SK-N-SH treated with all-trans-retinoic acid at 6 μM for 48 hours (cell line): ENCODE measurements around the gene DTX4.

Source experiments
- ATAC-seq: fragments of 200-7000 bp; cut with Tn5 transposase; 3 replicates; pipeline ENCODE4 v1.9.1; 2020; ENCODE audit warnings: mild to moderate bottlenecking, moderate library complexity
- ARNTL ChIP-seq: fragments of 450-650 bp; formaldehyde crosslinking; IDR thresholded peaks from 2 replicates; pipeline ENCODE4 v1.5.0; 2020; ENCODE audit warnings: low read depth, mild to moderate bottlenecking, moderate library complexity, borderline replicate concordance
- BACH2 ChIP-seq: fragments of 250-450 bp; sonication (Bioruptor Pico); IDR thresholded peaks from 2 replicates; pipeline ENCODE4 v1.9.0; 2021; ENCODE audit warnings: mild to moderate bottlenecking, borderline replicate concordance
- CSDC2 ChIP-seq: fragments of 250-450 bp; sonication (Bioruptor Pico); IDR thresholded peaks from 2 replicates; pipeline ENCODE4 v1.5.0; 2020; ENCODE audit warnings: mild to moderate bottlenecking, moderate library complexity
- ESRRG ChIP-seq: fragments of 250-450 bp; sonication (Bioruptor Pico); IDR thresholded peaks from 2 replicates; pipeline ENCODE4 v1.6.1; 2021; ENCODE audit warnings: mild to moderate bottlenecking
- GLIS3 ChIP-seq: fragments of 250-450 bp; sonication (Bioruptor Pico); IDR thresholded peaks from 2 replicates; pipeline ENCODE4 v1.5.0; 2020; ENCODE audit warnings: mild to moderate bottlenecking, moderate library complexity
- ISL1 ChIP-seq: fragments of 250-450 bp; sonication (Bioruptor Pico); IDR thresholded peaks from 2 replicates; pipeline ENCODE4 v2.1.2; 2022; ENCODE audit warnings: mild to moderate bottlenecking, moderate library complexity
- OSR1 ChIP-seq: fragments of 250-450 bp; sonication (Bioruptor Pico); IDR thresholded peaks from 2 replicates; pipeline ENCODE4 v1.8.0; 2022; ENCODE audit warnings: moderate library complexity, mild to moderate bottlenecking, inconsistent platforms
- PPARA ChIP-seq: fragments of 250-450 bp; sonication (Bioruptor Pico); IDR thresholded peaks from 2 replicates; pipeline ENCODE4 v1.5.0; 2020; ENCODE audit warnings: mild to moderate bottlenecking, borderline replicate concordance
- SNAI2 ChIP-seq: fragments of 250-450 bp; sonication (Bioruptor Pico); IDR thresholded peaks from 2 replicates; pipeline ENCODE4 v1.5.0; 2020; ENCODE audit warnings: mild to moderate bottlenecking, moderate library complexity
- TCF4 ChIP-seq: fragments of 250-450 bp; sonication (Bioruptor Pico); IDR thresholded peaks from 2 replicates; pipeline ENCODE4 v1.8.0; 2021; ENCODE audit warnings: mild to moderate bottlenecking, moderate library complexity, borderline replicate concordance
- TOX ChIP-seq: fragments of 250-450 bp; sonication (Bioruptor Pico); IDR thresholded peaks from 2 replicates; pipeline ENCODE4 v1.8.0; 2021; ENCODE audit warnings: mild to moderate bottlenecking, moderate library complexity, borderline replicate concordance
- ZC3H10 ChIP-seq: fragments of 250-450 bp; sonication (Bioruptor Pico); IDR thresholded peaks from 2 replicates; pipeline ENCODE4 v1.5.1; 2021; ENCODE audit warnings: mild to moderate bottlenecking, moderate library complexity
- ZFP3 ChIP-seq: fragments of 250-450 bp; sonication (Bioruptor Pico); IDR thresholded peaks from 2 replicates; pipeline ENCODE4 v1.5.0; 2020; ENCODE audit warnings: mild to moderate bottlenecking, moderate library complexity
- ZFP30 ChIP-seq: fragments of 450-650 bp; formaldehyde crosslinking; IDR thresholded peaks from 2 replicates; pipeline ENCODE4 v1.5.0; 2022; ENCODE audit warnings: mild to moderate bottlenecking, moderate library complexity
- ZNF565 ChIP-seq: fragments of 450-650 bp; formaldehyde crosslinking; conservative IDR thresholded peaks from 2 replicates; pipeline ENCODE4 v1.5.0; 2020; ENCODE audit warnings: low read depth, mild to moderate bottlenecking, moderate library complexity
- ZNF70 ChIP-seq: fragments of 450-650 bp; formaldehyde crosslinking; IDR thresholded peaks from 2 replicates; pipeline ENCODE4 v1.5.0; 2020; ENCODE audit warnings: mild to moderate bottlenecking, moderate library complexity
- ZNF8 ChIP-seq: fragments of 450-650 bp; formaldehyde crosslinking; IDR thresholded peaks from 2 replicates; pipeline ENCODE4 v1.5.0; 2020; ENCODE audit warnings: mild to moderate bottlenecking, moderate library complexity
- TF ChIP-seq, protein P1 (sequence below): fragments of 250-450 bp; sonication (Bioruptor Pico); IDR thresholded peaks from 2 replicates; pipeline ENCODE4 v1.5.1; 2021; ENCODE audit warnings: mild to moderate bottlenecking, moderate library complexity
- TF ChIP-seq, protein P2 (sequence below): fragments of 250-450 bp; sonication (Bioruptor Pico); IDR thresholded peaks from 2 replicates; pipeline ENCODE4 v1.5.0; 2020; ENCODE audit warnings: mild to moderate bottlenecking, moderate library complexity
- TF ChIP-seq, protein P3 (sequence below): fragments of 250-450 bp; sonication (Bioruptor Pico); IDR thresholded peaks from 2 replicates; pipeline ENCODE4 v1.5.1; 2020; ENCODE audit warnings: low read depth, mild to moderate bottlenecking, moderate library complexity
- TF ChIP-seq, protein P4 (sequence below): fragments of 250-450 bp; sonication (Bioruptor Pico); IDR thresholded peaks from 2 replicates; pipeline ENCODE4 v1.8.0; 2021; ENCODE audit warnings: low read depth, mild to moderate bottlenecking, moderate library complexity, borderline replicate concordance
- TF ChIP-seq, protein P5 (sequence below): fragments of 250-450 bp; sonication (Bioruptor Pico); IDR thresholded peaks from 2 replicates; pipeline ENCODE4 v1.8.0; 2020; ENCODE audit warnings: mild to moderate bottlenecking, moderate library complexity, borderline replicate concordance

The DTX4 gene

DNA sequence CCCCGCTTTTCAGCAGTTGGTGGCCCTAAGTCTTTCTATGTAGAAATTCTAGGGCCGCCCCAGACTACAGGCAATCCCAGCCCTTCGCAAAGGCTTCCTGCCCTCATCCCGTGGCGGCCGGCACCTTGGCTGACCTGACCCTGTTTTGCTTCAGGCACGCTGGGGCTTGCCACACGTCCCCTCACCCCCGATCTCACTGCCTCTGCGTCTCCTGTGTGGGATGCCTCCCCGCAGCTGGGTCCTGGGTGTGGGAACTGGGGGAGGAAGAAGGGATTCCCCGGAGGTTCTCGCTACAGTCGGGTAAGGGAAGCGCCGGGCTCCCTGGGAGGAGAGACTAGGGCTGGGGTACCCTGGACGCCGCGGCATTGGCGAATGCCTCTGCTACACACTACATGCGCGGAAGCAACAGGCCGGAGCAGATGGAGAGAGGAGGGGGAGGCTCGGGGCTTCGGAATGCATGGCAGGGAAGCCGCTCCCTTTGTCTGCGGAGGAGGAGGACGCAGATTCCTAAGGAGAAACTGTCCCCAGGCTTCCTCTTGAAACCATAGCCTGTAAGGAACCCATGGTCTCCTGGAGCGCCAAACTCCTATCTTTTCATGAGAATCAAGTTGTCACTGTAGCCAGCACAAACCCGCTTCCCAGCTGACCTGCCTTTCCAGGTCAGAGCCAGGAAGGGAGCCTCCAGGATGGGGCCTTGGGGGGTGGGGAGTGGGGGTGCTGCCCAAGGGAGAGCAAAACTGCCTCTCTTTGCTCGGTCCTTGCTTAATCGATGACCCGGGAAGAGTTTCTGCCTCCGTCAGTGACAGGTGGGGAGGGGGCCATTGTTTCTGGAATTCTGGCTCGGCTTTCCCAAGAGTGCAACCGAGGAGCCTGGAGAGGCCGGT is 1.4 kb downstream of the DTX4 start:
- TF ChIP-seq, protein P1, sequence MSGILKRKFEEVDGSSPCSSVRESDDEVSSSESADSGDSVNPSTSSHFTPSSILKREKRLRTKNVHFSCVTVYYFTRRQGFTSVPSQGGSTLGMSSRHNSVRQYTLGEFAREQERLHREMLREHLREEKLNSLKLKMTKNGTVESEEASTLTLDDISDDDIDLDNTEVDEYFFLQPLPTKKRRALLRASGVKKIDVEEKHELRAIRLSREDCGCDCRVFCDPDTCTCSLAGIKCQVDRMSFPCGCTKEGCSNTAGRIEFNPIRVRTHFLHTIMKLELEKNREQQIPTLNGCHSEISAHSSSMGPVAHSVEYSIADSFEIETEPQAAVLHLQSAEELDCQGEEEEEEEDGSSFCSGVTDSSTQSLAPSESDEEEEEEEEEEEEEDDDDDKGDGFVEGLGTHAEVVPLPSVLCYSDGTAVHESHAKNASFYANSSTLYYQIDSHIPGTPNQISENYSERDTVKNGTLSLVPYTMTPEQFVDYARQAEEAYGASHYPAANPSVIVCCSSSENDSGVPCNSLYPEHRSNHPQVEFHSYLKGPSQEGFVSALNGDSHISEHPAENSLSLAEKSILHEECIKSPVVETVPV: no peak
- TF ChIP-seq TOX (CRISPR knock-in tag) (no peak), BACH2 (CRISPR knock-in tag) (no peak), SNAI2 (CRISPR knock-in tag) (no peak), ZNF70 (no peak), ESRRG (CRISPR knock-in tag) (no peak), ZNF565 (CRISPR knock-in tag) (no peak), ISL1 (CRISPR knock-in tag) (no peak), ARNTL (CRISPR knock-in tag) (no peak)
- TF ChIP-seq, protein P2, sequence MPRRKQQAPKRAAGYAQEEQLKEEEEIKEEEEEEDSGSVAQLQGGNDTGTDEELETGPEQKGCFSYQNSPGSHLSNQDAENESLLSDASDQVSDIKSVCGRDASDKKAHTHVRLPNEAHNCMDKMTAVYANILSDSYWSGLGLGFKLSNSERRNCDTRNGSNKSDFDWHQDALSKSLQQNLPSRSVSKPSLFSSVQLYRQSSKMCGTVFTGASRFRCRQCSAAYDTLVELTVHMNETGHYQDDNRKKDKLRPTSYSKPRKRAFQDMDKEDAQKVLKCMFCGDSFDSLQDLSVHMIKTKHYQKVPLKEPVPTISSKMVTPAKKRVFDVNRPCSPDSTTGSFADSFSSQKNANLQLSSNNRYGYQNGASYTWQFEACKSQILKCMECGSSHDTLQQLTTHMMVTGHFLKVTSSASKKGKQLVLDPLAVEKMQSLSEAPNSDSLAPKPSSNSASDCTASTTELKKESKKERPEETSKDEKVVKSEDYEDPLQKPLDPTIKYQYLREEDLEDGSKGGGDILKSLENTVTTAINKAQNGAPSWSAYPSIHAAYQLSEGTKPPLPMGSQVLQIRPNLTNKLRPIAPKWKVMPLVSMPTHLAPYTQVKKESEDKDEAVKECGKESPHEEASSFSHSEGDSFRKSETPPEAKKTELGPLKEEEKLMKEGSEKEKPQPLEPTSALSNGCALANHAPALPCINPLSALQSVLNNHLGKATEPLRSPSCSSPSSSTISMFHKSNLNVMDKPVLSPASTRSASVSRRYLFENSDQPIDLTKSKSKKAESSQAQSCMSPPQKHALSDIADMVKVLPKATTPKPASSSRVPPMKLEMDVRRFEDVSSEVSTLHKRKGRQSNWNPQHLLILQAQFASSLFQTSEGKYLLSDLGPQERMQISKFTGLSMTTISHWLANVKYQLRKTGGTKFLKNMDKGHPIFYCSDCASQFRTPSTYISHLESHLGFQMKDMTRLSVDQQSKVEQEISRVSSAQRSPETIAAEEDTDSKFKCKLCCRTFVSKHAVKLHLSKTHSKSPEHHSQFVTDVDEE (CRISPR knock-in tag): no peak
- TF ChIP-seq, protein P3, sequence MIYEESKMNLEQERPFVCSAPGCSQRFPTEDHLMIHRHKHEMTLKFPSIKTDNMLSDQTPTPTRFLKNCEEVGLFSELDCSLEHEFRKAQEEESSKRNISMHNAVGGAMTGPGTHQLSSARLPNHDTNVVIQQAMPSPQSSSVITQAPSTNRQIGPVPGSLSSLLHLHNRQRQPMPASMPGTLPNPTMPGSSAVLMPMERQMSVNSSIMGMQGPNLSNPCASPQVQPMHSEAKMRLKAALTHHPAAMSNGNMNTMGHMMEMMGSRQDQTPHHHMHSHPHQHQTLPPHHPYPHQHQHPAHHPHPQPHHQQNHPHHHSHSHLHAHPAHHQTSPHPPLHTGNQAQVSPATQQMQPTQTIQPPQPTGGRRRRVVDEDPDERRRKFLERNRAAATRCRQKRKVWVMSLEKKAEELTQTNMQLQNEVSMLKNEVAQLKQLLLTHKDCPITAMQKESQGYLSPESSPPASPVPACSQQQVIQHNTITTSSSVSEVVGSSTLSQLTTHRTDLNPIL (CRISPR knock-in tag): no peak
- TF ChIP-seq, protein P4, sequence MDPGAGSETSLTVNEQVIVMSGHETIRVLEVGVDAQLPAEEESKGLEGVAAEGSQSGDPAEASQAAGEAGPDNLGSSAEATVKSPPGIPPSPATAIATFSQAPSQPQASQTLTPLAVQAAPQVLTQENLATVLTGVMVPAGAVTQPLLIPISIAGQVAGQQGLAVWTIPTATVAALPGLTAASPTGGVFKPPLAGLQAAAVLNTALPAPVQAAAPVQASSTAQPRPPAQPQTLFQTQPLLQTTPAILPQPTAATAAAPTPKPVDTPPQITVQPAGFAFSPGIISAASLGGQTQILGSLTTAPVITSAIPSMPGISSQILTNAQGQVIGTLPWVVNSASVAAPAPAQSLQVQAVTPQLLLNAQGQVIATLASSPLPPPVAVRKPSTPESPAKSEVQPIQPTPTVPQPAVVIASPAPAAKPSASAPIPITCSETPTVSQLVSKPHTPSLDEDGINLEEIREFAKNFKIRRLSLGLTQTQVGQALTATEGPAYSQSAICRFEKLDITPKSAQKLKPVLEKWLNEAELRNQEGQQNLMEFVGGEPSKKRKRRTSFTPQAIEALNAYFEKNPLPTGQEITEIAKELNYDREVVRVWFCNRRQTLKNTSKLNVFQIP: no peak

DNA sequence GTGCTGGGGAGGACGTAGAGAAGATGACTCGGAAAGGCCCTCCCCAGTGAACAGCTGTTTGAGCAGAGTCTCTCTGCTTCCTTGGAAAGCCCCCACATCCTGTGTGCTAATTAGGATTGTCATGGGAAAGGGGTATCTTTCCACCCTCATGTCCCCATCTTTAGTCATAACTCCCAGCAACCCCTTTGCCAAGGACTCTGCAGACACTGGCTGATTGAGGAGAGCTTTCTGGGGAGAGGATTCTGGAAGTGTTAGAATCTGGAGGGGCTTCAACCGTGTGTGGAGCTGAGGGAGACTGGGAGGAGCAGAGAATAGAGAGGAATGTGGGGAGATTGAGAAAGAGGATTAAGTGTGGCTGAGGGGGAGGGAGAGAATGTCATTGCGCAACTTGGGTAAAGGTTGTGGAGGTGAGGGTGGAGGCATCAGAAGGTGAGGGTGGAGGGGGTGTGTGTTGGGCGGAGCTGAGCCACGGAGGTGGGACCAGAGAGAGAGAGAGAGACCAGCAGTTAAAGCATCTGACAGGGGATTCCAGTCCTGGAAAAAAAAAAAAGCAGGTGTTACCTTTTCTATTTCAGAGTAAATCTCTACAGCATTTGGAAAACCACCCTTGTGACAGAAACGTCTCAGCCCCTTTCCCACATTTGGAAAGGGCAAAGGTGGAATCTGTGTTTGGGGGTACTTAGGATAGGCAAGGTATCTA is 2.2 kb downstream of the DTX4 start:
- ATAC-seq: no peak
- TF ChIP-seq PPARA: no peak
- TF ChIP-seq SNAI2 (CRISPR knock-in tag): no peak
- TF ChIP-seq TOX (CRISPR knock-in tag): no peak

More for the DNA sequence above, 1.4 kb downstream of the DTX4 start:
- ATAC-seq: no peak

DNA sequence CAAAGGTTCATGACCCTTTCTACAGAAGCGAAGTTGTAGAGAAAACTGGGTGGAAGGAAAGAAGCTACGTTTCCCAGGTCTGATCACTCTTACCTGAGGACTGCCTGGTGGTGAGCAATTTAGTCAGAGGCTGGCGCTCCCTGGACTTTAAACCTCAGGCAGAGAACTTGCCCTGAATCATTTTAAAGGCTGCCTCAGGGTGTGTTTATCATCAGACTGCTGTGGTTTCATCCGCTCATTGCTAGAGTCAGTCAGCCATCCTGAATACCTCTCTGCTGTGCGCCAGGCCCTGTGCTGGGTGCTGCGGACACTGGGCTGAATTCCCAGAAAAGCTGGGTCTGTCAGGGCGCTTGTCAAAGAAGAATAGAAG is 2.7 kb downstream of the DTX4 start:
- ATAC-seq: no peak
- TF ChIP-seq ZFP3 (CRISPR knock-in tag) (no peak), ZFP30 (CRISPR knock-in tag) (no peak), OSR1 (no peak), ZNF70 (no peak), TCF4 (CRISPR knock-in tag) (no peak), BACH2 (CRISPR knock-in tag) (no peak), ESRRG (CRISPR knock-in tag) (no peak), ISL1 (CRISPR knock-in tag) (no peak), GLIS3 (CRISPR knock-in tag) (no peak), ZC3H10 (CRISPR knock-in tag) (no peak), PPARA (no peak), SNAI2 (CRISPR knock-in tag) (no peak), ZNF8 (no peak), TOX (CRISPR knock-in tag) (no peak), CSDC2 (CRISPR knock-in tag) (no peak)
- TF ChIP-seq, protein P5, sequence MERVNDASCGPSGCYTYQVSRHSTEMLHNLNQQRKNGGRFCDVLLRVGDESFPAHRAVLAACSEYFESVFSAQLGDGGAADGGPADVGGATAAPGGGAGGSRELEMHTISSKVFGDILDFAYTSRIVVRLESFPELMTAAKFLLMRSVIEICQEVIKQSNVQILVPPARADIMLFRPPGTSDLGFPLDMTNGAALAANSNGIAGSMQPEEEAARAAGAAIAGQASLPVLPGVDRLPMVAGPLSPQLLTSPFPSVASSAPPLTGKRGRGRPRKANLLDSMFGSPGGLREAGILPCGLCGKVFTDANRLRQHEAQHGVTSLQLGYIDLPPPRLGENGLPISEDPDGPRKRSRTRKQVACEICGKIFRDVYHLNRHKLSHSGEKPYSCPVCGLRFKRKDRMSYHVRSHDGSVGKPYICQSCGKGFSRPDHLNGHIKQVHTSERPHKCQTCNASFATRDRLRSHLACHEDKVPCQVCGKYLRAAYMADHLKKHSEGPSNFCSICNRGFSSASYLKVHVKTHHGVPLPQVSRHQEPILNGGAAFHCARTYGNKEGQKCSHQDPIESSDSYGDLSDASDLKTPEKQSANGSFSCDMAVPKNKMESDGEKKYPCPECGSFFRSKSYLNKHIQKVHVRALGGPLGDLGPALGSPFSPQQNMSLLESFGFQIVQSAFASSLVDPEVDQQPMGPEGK (CRISPR knock-in tag): no peak
- TF ChIP-seq, protein P2 (CRISPR knock-in tag): no peak
- TF ChIP-seq, protein P1: no peak
- TF ChIP-seq, all 23 proteins: peak for 0
